Stimulated activated CD8-positive, alpha-beta memory T cell treated with anti-CD3 and anti-CD28 coated beads, Interleukin-4, amount 100 ng/mL, for 24 hours (primary cell): ENCODE results near the gene AHDC1.

ENCODE experiments used
- DNase-seq: peaks from one replicate; pipeline ENCODE4 v3.0.0-alpha.2; 2020; ENCODE audit warnings: low read depth

AHDC1 gene

DNA sequence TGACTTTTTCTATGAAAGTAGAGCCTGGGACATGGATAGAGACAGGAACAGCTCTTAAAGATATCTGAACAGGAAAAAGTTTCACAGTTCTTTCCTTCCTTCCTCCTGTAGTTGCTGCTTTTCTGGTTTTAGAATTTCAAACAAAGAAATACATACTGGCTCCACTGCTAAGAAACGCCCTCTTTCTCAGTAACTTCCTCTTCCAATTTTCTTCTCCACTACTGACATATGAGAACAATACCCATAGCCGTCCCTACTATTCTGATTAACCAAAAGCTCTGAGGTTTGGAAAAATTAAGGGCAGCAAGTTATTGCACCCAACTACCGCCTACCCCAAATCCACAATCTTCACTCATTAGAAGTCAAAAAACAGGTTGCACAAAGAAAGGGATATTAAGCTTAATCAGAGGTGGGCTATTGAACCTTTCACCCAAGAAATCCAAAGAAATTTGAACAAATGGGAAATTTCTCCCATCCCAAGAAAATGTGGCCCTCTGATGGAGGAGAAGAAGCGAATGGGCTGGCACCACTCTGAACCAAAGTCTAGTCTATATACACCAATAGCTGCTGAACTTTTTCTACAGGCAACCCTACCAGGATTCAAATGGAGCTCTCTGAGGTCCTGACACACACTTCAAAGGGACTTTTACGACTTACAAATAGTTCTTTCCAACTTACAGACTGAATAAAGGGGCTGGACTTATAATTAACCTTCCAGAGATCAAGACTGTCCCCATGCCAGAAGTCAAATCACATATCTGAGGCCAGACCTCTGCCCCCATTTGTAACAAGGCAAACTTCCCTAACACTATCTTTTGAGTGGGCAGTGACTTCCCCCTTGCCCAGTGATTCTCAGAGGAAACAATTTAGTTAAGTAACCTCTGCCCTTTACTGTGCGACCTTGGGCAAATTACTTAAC, 115.7 kb downstream of the AHDC1 start:
- DNase-seq = no peak

DNA sequence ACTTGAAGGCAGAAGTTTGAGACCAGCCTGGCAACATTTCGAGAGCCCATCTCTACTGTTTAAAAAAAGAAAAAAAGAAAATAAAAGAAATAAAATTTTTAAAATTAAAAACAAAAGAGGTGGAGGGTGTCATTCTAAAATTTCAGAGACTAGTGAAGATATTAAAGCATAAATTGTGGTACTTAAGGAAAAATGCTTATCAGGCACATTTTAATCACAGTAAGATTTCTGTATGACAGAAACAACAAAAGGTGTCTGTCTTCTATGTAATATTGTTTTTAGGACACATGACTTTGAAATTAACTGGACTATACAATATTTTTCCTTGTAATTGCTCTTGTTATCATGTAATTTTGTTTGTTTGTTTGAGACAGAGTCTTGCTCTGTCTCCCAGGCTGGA, 118.6 kb downstream of the AHDC1 start:
- no peak for DNase-seq
